G401 (cell line): Measurements from ENCODE around the gene TNFSF15. TPM values are rescaled to one million over a fixed set of nuclear protein-coding genes. Genes with fewer than 3 reads are reported as not detected.

Experiments used
- DNase-seq: peaks from one replicate; pipeline ENCODE4 v3.0.0-alpha.2; 2015; ENCODE audit warnings: low spot score
- in situ Hi-C: cut with HindIII; loops from 2 replicates; pipeline ENCODE4 v1.10.0; 2016; ENCODE audit warnings: low sequenced_read_pairs, mixed read lengths
- total RNA-seq: library from RNA; depleted of rRNA; stranded (reverse); fragments of >200 nt; shearing (Covaris generic); gene quantifications from 2 replicates; pipeline ENCODE4 v1.2.3, GENCODE V29; 2014; rRNA removed

Gene TNFSF15
- not detected in 2 replicates for total RNA-seq

- no peak for DNase-seq
- in situ Hi-C loops, result no loop called here
These were observed at the start of gene TNFSF15 for GRCh38 chr9:114805670-114806525. TSS of gene TNFSF15 (minus strand) at chr9:114806039. CDS start at chr9:114806012, 27 bp downstream.

GRCh38 chr9:114855488-114855887, 49.6 kb upstream of the TNFSF15 start:
- in situ Hi-C loops, result no loop called here
- DNase-seq, result peak; percentile 3

GRCh38 chr9:114854736-114855355, 49.0 kb upstream of the TNFSF15 start:
- in situ Hi-C loops, result no loop called here
- DNase-seq, result peak; percentile 68

- in situ Hi-C loops, result no loop called here
- no peak for DNase-seq
These were observed 47.4 kb upstream of the TNFSF15 start for GRCh38 chr9:114853071-114853855.

GRCh38 chr9:114852050-114852594, 46.3 kb upstream of the TNFSF15 start:
- no peak for DNase-seq
- in situ Hi-C loops, result no loop called here

GRCh38 chr9:114851306-114851705, 45.5 kb upstream of the TNFSF15 start:
- no peak for DNase-seq
- in situ Hi-C loops, result no loop called here

GRCh38 chr9:114850871-114851270, 45.0 kb upstream of the TNFSF15 start:
- DNase-seq, result no peak
- in situ Hi-C loops, result no loop called here

GRCh38 chr9:114849450-114849849, 43.6 kb upstream of the TNFSF15 start:
- in situ Hi-C loops, result no loop called here

GRCh38 chr9:114847492-114848417, 41.9 kb upstream of the TNFSF15 start:
- DNase-seq, result no peak
- in situ Hi-C loops, result no loop called here

More at GRCh38 chr9:114849450-114849849, 43.6 kb upstream of the TNFSF15 start:
- DNase-seq, result no peak

GRCh38 chr9:114845373-114845772, 39.5 kb upstream of the TNFSF15 start:
- in situ Hi-C loops, result no loop called here
- no peak for DNase-seq

- in situ Hi-C loops, result no loop called here
- no peak for DNase-seq
These were observed 38.9 kb upstream of the TNFSF15 start for GRCh38 chr9:114844766-114845165.

GRCh38 chr9:114837923-114838322, 32.1 kb upstream of the TNFSF15 start:
- DNase-seq, result no peak
- in situ Hi-C loops, result no loop called here

GRCh38 chr9:114836769-114837168, 30.9 kb upstream of the TNFSF15 start:
- in situ Hi-C loops, result no loop called here
- DNase-seq, result no peak

GRCh38 chr9:114834386-114834785, 28.5 kb upstream of the TNFSF15 start:
- in situ Hi-C loops, result no loop called here
- DNase-seq, result no peak

GRCh38 chr9:114830546-114830945, 24.7 kb upstream of the TNFSF15 start:
- peak; percentile 14 for DNase-seq
- in situ Hi-C loops, result no loop called here

- in situ Hi-C loops, result no loop called here
- DNase-seq, result no peak
These were observed 24.0 kb upstream of the TNFSF15 start for GRCh38 chr9:114829574-114830440.

GRCh38 chr9:114828303-114828650, 22.4 kb upstream of the TNFSF15 start:
- no peak for DNase-seq
- in situ Hi-C loops, result no loop called here
